Adrenal gland (tissue), 12 donors: ENCODE results near the gene FZR1. TPM values are rescaled to one million over a fixed set of nuclear protein-coding genes. Genes with fewer than 3 reads are reported as not detected.

ENCODE experiments used
- DNase-seq, 7 donors: peaks; one replicate each; pipeline ENCODE4 v3.0.0-alpha.2; 2019 to 2020
- H3K27ac ChIP-seq, 5 donors: fragments of 200-600 bp; sonication (generic) in 4 of 5; 1 replicate in 3 of 5; 2 replicates in 2 of 5; pipeline versions ENCODE4 v1.5.1 to v1.8.0; 2016 to 2020; ENCODE audit warnings: mild to moderate bottlenecking in 1 of 5
- H3K27me3 ChIP-seq: fragments of 200-600 bp; 2 replicates; pipeline ENCODE4 v1.8.0; 2021
- H3K36me3 ChIP-seq, 2 donors: fragments of 200-600 bp; replicated peaks in 1 of 2; 1 replicate in 1 of 2; 2 replicates in 1 of 2; pipeline versions ENCODE4 v1.5.1 to v1.8.0; 2018 to 2022
- H3K4me1 ChIP-seq, 2 donors: fragments of 200-600 bp; replicated peaks in 1 of 2; 1 replicate in 1 of 2; 2 replicates in 1 of 2; pipeline versions ENCODE4 v1.5.1 to v1.8.0; 2018 to 2021
- H3K4me3 ChIP-seq, 4 donors: fragments of 200-600 bp; sonication (generic) in 3 of 4; one replicate each; pipeline ENCODE4 v1.5.1; 2016 to 2018
- H3K9me3 ChIP-seq, 3 donors: fragments of 200-600 bp; sonication (generic) in 1 of 3; replicated peaks in 1 of 3; 1 replicate in 2 of 3; 2 replicates in 1 of 3; pipeline versions ENCODE4 v1.5.1 to v1.8.0; 2016 to 2021
- POLR2A ChIP-seq, 2 donors: fragments of 450-650 bp; IDR thresholded peaks; one replicate each; pipeline ENCODE4 v1.6.1; 2017; ENCODE audit warnings: antibody characterized with exemption in 2 of 2, mild to moderate bottlenecking in 2 of 2, moderate library complexity in 1 of 2
- WGBS, 4 donors: extraction: QIAGEN DNeasy Blood & Tissue Kit in 2 of 4; methylation state at CpG; one replicate each; pipeline versions ENCODE4 v1.1.5 to v1.1.7; 2013 to 2017; 5-methylcytosine and 5-hydroxymethylcytosine counted together
- intact Hi-C, 2 donors: fragments of 100-400 bp; cut with DNase I; formaldehyde crosslinking; loops; one replicate each; pipeline versions ENCODE4 v1.14.1 to v1.15.0; 2022 to 2023
- polyA plus RNA-seq, 3 donors: library from polyadenylated mRNA; stranded (reverse); fragments of 200-250 nt in 2 of 3; fragments of 350-450 nt in 1 of 3; fragmentation: Illumina TruSeq in 1 of 3; extraction: RNeasy Lipid Tissue Mini Kit (QIAGEN cat#74804) in 1 of 3; gene quantifications; one replicate each; pipeline ENCODE4 v1.2.3, GENCODE V29; 2013 to 2014
- total RNA-seq, 9 donors: library from RNA; depleted of rRNA in 4 of 9; stranded (reverse); fragments of >200 nt in 4 of 9; fragments of 120-200 nt in 1 of 9; fragmentation: NEBNext Ultra II Directional in 1 of 9; extraction: Animal tissue kit (Norgen Biotek cat#: 25700) in 1 of 9; gene quantifications; one replicate each; pipeline versions ENCODE4 v1.1.0 to v1.2.4, GENCODE V29; 2013 to 2023
- TF ChIP-seq, protein P1 (sequence below), 6 experiments: fragments of 450-650 bp in 4 of 6; fragments of 200-600 bp in 2 of 6; sonication (generic) in 1 of 6; IDR thresholded peaks; 1 replicate in 5 of 6; 2 replicates in 1 of 6; pipeline versions ENCODE4 v1.5.1 to v1.8.0; 2016 to 2021; ENCODE audit warnings: antibody characterized with exemption in 6 of 6, mild to moderate bottlenecking in 2 of 6, moderate library complexity in 1 of 6
- donor health status: healthy with polysubstance abuse.
- donor health status: Bipolar disorder and iron deficiency.
- donor health status: DM: yes; HTN: yes; CAD: no.
- donor health status: DM: no; HTN: no; CAD: no.
- donor health status: DM: no; HTN: no; CAD: no.
- donor health status: DM: yes; HTN: yes; CAD: no.

FZR1 gene
- total and polyA plus RNA-seq, 12 donors: 17.9 to 85.0 (median 38.0) TPM

- 53 to 81% (median 59%) methylated on average over 28 to 55 of the region's 55 CpGs for WGBS, 4 donors
- Histone ChIP-seq H3K4me3 (peak overlapping the region in 2 of 4 donors; percentile 81 to 84), H3K27me3 (no peaks in the 10 kb centered on the region), H3K36me3 (no peaks in the 10 kb centered on the region), H3K9me3 (no peaks in the 10 kb centered on the region), H3K4me1 (peaks cover 11 to 25% of the 10 kb centered on the region in 2 donors), H3K27ac (peak overlapping the region in 2 of 5 donors; percentile 29 to 91)
- no peak for TF ChIP-seq POLR2A (IDR thresholded peaks at IDR 0.05)
- TF ChIP-seq, protein P1, sequence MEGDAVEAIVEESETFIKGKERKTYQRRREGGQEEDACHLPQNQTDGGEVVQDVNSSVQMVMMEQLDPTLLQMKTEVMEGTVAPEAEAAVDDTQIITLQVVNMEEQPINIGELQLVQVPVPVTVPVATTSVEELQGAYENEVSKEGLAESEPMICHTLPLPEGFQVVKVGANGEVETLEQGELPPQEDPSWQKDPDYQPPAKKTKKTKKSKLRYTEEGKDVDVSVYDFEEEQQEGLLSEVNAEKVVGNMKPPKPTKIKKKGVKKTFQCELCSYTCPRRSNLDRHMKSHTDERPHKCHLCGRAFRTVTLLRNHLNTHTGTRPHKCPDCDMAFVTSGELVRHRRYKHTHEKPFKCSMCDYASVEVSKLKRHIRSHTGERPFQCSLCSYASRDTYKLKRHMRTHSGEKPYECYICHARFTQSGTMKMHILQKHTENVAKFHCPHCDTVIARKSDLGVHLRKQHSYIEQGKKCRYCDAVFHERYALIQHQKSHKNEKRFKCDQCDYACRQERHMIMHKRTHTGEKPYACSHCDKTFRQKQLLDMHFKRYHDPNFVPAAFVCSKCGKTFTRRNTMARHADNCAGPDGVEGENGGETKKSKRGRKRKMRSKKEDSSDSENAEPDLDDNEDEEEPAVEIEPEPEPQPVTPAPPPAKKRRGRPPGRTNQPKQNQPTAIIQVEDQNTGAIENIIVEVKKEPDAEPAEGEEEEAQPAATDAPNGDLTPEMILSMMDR (IDR thresholded peaks at IDR 0.05): no peak
- intact Hi-C loops: no loop called here
- DNase-seq: peak; percentile 94 to 100 (median 98)
Observed at GRCh38 chr19:3573858-3574637, 67.9 kb downstream of the FZR1 start.

DNA sequence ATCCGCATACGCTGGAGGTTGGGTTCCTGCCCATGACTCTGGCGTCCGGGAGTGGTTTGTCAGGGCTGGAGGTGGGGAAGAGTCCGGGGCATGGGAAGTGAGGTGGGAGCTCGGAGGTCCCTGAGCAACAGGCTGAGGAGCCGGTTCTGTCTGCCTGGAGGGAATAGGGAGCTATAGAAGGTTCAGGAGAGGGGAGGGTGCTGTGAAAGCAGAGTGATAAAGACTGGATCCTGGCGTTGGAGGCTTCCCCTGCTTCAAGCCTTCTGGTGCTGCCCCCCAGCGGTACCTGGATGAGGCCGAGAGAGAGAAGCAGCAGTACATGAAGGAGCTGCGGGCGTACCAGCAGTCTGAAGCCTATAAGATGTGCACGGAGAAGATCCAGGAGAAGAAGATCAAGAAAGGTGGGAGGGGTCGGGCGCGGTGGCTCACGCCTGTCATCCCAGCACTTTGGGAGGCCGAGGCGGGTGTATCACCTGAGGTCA lies 69.2 kb downstream of the FZR1 start:
- TF ChIP-seq, protein P1 (IDR thresholded peaks at IDR 0.05): no peak
- TF ChIP-seq POLR2A (IDR thresholded peaks at IDR 0.05): no peak
- Histone ChIP-seq H3K4me1 (peaks cover 11 to 31% of the 10 kb centered on the region in 2 donors), H3K4me3 (no peak overlapping the region), H3K36me3 (no peaks in the 10 kb centered on the region), H3K27ac (no peak overlapping the region), H3K9me3 (no peaks in the 10 kb centered on the region), H3K27me3 (no peaks in the 10 kb centered on the region)
- 89 to 95% (median 92%) methylated on average over 18 to 19 of the region's 19 CpGs for whole genome bisulfite sequencing, 4 donors
- no peak for DNase-seq
- intact Hi-C loops: no loop called here

GRCh38 chr19:3575949-3576673 lies 70.0 kb downstream of the FZR1 start:
- Histone ChIP-seq H3K4me3 (peak overlapping the region in 1 of 4 donors; percentile 45), H3K9me3 (no peaks in the 10 kb centered on the region), H3K36me3 (no peaks in the 10 kb centered on the region), H3K4me1 (peaks cover 11 to 37% of the 10 kb centered on the region in 2 donors), H3K27me3 (no peaks in the 10 kb centered on the region), H3K27ac (peak overlapping the region in 3 of 5 donors; percentile 32 to 72 (median 40))
- intact Hi-C loops: no loop called here
- DNase-seq: no peak
- WGBS, 4 donors: 80 to 92% (median 86%) methylated on average over 15 to 29 of the region's 29 CpGs
- TF ChIP-seq, protein P1 (IDR thresholded peaks at IDR 0.05): no peak
- TF ChIP-seq POLR2A (IDR thresholded peaks at IDR 0.05): no peak
